ENCODE data around the gene COL26A1.

Gene COL26A1

DNA sequence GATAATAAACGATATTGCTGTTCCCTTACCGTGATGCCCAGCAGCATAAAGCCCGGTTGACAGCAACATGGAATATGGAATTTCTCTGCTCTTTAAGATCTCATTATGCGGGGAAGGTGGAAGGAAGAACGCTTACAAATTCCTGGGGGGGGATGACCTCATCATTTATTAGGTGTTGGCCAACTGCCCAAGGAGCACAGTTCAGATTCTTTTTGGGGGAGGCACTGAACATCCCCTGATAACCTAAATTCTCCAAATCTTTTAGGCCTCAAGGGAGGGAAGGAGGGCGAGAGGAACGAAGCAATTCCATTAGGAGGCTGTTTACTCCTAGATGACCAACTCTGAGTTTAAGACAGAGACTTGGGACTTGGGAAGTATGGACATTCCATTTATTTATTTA is 5.2 kb upstream of the COL26A1 start:
- H3K4me1 Mint-ChIP-seq: peaks cover 6% of the 10 kb centered on the region
- no peak for DNase-seq
- ATAC-seq: no peak
- H3K36me3 Mint-ChIP-seq (ENCODE audit: low read depth): no peaks in the 10 kb centered on the region
- no peak overlapping the region for H3K27ac Mint-ChIP-seq
- H3K27me3 Mint-ChIP-seq: peaks cover 23% of the 10 kb centered on the region
- no peaks in the 10 kb centered on the region for H3K9me3 Mint-ChIP-seq
- H3K4me3 Mint-ChIP-seq: no peak overlapping the region

DNA sequence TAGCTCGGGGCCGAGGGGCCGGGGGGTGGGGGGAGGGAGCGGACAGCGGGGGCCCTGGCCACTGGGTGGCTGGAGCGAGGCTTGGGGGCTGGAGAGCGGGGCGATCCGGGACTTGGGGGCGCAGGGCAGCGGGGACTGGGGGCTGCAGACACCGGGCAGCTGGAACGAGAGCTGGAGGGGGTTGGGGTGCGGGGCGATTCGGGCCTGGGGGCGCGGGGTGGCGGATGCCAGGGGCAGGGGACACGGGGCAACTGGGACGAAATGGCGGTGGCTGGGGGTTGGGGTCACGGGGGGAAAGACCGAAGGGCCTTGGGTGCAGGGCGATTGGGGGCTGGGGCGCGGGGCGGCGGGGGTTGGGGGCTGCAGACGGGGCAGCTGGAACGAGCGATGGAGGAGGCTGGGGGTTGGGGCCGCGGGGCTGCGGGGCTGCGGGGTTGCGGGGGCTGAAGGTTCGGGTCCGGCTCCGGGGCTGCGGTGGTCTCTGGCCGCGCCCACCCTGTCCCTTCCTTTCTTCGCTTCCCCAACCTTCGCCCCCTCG is 590 bp downstream of the COL26A1 start:
- H3K4me3 Mint-ChIP-seq: no peak overlapping the region
- no peak for DNase-seq
- H3K27me3 Mint-ChIP-seq: peaks cover 29% of the 10 kb centered on the region
- H3K4me1 Mint-ChIP-seq: peaks cover 25% of the 10 kb centered on the region
- H3K36me3 Mint-ChIP-seq (ENCODE audit: low read depth): no peaks in the 10 kb centered on the region
- ATAC-seq: no peak
- no peak overlapping the region for H3K27ac Mint-ChIP-seq
- H3K9me3 Mint-ChIP-seq: no peaks in the 10 kb centered on the region

DNA sequence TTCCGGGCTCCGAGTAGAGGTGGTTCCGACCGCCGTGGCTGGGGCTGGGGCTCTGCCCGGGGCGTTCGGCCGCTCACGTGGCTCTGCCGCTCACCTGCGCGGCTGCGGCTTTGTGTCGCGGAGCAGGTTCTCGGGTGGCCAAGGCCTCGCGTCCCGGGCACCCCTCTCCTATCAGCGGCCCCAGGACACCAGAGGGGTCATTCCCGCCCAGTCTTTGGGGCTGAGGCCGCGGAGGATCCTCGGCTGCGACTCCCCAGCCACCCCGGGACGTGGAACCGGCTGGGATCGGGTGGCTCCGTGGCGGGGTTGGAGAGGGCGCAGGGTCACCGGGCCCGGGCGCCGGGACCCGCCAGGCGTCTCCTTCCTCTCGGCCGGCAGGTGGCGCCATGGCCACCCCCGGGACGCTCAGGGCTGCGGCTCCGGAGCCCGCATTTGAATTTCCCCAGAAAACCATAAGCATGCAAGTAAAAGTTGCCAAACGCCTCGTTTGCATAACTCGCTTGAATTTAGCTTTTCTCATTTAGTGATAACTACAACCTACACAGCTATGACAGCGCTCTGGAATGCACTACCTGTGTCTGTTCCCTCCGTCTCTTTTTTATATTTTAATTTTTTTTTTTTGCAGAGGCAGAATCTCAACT is 1.2 kb downstream of the COL26A1 start:
- H3K9me3 Mint-ChIP-seq: no peaks in the 10 kb centered on the region
- DNase-seq: peak; percentile 76
- peak; percentile 93 for ATAC-seq
- H3K4me3 Mint-ChIP-seq: peak overlapping the region; percentile 8
- no peaks in the 10 kb centered on the region for H3K36me3 Mint-ChIP-seq (ENCODE audit: low read depth)
- peaks cover 25% of the 10 kb centered on the region for H3K4me1 Mint-ChIP-seq
- H3K27me3 Mint-ChIP-seq: peaks cover 29% of the 10 kb centered on the region
- H3K27ac Mint-ChIP-seq: no peak overlapping the region

DNA sequence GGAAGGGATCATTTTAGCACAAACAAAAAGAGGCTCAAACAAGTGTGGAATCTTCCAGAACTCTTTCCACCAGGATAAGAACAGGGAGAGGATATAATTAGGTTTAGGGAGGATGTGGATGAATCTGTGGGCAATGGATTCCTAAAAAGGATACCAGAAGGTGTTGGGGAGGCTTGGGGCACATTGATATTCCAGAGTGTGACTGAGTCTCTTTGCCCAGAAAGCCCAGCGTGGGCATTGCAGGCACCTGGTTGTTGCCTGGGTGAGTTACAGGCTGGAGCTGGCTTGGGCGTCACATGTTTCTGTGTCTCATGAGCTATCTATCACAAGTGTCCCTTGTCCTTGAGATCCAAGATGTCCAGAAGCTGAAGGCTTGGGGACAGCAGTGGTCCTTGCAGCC is 3.3 kb downstream of the COL26A1 start:
- Mint-ChIP-seq H3K36me3 (ENCODE audit: low read depth) (no peaks in the 10 kb centered on the region), H3K4me1 (peaks cover 30% of the 10 kb centered on the region), H3K27ac (no peak overlapping the region), H3K4me3 (no peak overlapping the region), H3K27me3 (peaks cover 31% of the 10 kb centered on the region), H3K9me3 (no peaks in the 10 kb centered on the region)
- no peak for ATAC-seq
- DNase-seq: no peak

DNA sequence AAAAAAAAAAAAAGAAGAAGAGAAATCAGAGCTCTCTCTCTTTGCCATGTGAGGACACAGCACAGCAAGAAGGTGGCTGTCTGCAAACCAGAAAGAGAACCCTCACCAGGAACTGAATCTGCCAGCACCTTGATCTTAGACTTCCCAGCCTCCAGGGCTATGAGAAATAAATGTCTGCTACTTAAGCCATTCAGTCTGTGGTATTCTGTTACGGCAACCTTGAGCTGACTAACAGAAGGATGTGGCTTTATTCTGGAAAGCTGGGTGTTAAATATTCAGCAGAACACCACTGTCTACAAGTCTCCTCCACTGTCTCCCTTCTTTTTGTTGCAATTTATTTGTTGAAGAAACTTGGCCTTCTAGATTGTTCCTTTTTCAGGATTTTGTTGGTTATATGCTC is 5.0 kb downstream of the COL26A1 start:
- Mint-ChIP-seq H3K27ac (no peak overlapping the region), H3K4me3 (no peak overlapping the region), H3K27me3 (peaks cover 23% of the 10 kb centered on the region), H3K9me3 (no peaks in the 10 kb centered on the region), H3K4me1 (peaks cover 28% of the 10 kb centered on the region), H3K36me3 (ENCODE audit: low read depth) (no peaks in the 10 kb centered on the region)
- DNase-seq (no peak), ATAC-seq (no peak)

DNA sequence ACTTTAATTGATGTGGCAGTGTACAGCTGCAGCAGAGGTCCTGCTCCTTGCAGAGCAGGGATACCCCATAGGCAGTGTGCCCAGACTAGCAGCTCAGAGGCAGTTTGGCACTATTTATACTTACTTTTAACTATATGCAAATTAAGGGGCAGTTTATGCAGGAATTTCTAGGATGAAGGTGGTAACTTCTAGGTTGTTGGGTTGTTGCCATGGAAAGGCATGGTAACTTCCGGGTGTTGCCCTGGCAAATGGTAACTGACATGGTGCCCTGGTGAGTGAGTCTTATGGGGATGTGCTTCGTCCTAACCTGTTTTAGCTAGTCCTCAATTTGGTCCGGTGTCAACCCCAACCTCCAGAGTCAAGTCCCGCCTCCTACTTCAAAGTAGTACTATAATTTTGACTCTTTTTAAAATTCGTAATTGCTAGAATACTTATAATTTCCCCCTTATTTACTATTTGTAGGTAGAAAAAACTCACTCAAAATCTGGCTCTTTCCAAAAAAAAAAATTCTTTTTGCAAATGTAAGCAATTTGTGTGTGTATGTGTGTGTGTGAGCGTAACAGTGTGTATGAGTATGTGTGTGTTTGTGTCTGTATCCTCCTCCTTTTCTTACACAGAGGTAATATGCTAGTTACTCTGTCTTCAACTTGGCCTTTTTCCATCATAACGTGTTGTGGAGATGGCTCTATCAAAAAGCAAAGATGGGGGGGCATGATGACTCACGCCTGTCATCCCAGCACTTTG is 5.9 kb downstream of the COL26A1 start:
- no peak for ATAC-seq
- H3K4me3 Mint-ChIP-seq: no peak overlapping the region

DNA sequence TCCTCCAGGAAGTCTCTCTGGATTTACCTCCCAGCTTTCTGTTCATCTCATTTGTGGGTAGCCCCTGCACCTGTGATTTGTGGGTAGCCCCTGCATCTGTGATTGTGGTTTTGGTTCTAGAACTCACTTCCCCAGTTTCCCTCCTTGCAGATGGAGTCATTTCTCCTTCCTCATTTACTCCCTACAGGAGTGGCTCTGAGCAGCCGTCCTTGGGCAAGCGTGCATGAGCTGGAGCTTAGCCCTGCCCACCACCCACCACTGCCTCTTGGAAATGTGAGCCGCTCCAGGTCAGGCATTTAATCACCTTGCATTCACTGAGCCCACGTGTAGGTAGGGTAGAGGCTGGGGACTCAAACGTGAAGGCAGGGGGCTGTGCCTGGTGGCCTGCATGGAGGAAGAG is 8.2 kb downstream of the COL26A1 start:
- Mint-ChIP-seq H3K4me1 (peaks cover 12% of the 10 kb centered on the region), H3K27ac (no peak overlapping the region), H3K27me3 (peaks cover 22% of the 10 kb centered on the region), H3K9me3 (no peaks in the 10 kb centered on the region), H3K36me3 (ENCODE audit: low read depth) (no peaks in the 10 kb centered on the region), H3K4me3 (no peak overlapping the region)
- ATAC-seq (no peak), DNase-seq (no peak)

More for the DNA sequence above, 5.9 kb downstream of the COL26A1 start:
- no peak overlapping the region for H3K27ac Mint-ChIP-seq
- H3K27me3 Mint-ChIP-seq: peaks cover 25% of the 10 kb centered on the region
- H3K36me3 Mint-ChIP-seq (ENCODE audit: low read depth): no peaks in the 10 kb centered on the region
- H3K4me1 Mint-ChIP-seq: peaks cover 28% of the 10 kb centered on the region
- H3K9me3 Mint-ChIP-seq: no peaks in the 10 kb centered on the region
- no peak for DNase-seq

DNA sequence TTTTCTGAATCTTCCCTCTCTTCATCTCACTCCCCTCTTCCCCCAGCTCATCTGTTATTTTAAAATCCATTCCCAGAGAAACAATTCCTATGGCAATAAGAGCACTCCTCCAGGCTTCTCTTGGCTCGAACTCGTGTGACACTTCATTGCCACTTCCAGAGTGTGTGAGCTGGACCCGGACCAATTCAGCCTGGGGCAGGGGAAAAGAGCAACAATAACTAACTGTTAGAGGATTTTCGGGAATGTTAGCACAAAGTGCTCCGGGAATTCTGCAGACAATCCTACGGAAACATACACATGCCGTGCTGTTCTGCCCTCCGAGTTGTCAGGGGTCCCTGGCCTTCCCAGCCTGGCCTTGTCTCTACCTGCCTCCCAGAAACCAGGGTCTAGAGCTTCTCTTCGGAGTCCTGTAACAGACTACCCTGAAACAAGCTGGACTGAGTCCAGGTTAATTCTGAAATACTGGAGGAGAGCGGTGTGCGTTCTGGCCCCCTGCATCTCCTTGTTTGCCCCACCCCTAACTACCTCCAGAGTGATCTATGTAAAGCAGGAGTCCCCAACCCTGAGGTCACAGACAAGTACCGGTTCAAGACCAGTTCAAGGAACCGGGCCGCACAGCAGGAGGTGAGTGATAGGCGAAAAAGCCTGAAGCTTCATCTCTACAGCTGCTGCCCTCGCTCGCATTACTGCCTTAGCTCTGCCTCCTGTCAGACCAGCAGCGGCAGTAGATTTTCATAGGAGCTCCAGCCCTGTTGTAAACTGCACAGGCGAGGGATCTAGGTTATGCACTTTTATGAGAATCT is 11.3 kb downstream of the COL26A1 start:
- Mint-ChIP-seq H3K36me3 (ENCODE audit: low read depth) (no peaks in the 10 kb centered on the region), H3K4me3 (no peak overlapping the region), H3K9me3 (no peaks in the 10 kb centered on the region), H3K27ac (no peak overlapping the region), H3K27me3 (peaks cover 12% of the 10 kb centered on the region), H3K4me1 (peaks cover 6% of the 10 kb centered on the region)
- ATAC-seq (no peak), DNase-seq (no peak)

DNA sequence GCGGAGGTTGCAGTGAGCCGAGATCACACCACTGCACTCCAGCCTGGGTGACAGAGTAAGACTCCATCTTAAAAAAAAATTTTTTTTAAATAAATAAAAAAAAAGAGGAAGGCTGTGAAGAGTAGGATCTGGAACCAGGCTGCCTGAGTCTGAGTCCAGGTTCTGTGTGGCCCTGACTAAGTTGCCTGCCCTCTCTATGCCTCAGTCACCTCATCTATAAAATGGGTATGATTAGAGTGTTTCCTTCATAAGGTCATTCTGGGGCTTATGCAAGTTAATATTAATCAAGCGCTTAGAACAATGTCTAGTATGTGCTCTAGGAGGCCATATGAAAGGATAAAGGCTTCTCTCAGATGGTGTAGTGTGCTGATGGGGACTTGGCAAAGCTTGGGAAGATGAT is 12.3 kb downstream of the COL26A1 start:
- H3K27me3 Mint-ChIP-seq: peaks cover 12% of the 10 kb centered on the region
- no peak overlapping the region for H3K27ac Mint-ChIP-seq
- DNase-seq (no peak), ATAC-seq (no peak)
- H3K9me3 Mint-ChIP-seq: no peaks in the 10 kb centered on the region
- H3K36me3 Mint-ChIP-seq (ENCODE audit: low read depth): no peaks in the 10 kb centered on the region
- peaks cover 6% of the 10 kb centered on the region for H3K4me1 Mint-ChIP-seq
- H3K4me3 Mint-ChIP-seq: no peak overlapping the region

DNA sequence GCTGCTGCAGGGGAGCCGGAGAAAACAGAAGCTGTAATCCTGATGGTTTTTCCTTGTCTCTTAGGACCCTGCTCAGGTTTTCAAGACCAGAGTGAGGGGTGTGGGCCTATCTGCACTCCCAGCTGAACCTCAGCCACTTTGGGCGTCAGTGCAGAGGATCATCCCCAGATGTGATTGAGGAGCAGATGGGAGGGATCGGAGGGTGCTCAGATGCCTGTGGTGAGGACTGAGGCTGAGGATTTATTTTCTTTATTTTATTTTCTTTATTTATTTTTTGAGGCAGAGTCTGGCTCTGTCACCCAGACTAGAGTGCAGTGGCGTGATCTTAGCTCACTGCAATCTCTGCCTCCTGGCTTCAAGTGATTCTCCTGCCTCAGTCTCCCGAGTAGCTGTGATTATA is 13.9 kb downstream of the COL26A1 start:
- DNase-seq (no peak), ATAC-seq (no peak)
- Mint-ChIP-seq H3K9me3 (no peaks in the 10 kb centered on the region), H3K27ac (no peak overlapping the region), H3K36me3 (ENCODE audit: low read depth) (no peaks in the 10 kb centered on the region), H3K4me3 (no peak overlapping the region), H3K27me3 (peaks cover 5% of the 10 kb centered on the region), H3K4me1 (no peaks in the 10 kb centered on the region)

DNA sequence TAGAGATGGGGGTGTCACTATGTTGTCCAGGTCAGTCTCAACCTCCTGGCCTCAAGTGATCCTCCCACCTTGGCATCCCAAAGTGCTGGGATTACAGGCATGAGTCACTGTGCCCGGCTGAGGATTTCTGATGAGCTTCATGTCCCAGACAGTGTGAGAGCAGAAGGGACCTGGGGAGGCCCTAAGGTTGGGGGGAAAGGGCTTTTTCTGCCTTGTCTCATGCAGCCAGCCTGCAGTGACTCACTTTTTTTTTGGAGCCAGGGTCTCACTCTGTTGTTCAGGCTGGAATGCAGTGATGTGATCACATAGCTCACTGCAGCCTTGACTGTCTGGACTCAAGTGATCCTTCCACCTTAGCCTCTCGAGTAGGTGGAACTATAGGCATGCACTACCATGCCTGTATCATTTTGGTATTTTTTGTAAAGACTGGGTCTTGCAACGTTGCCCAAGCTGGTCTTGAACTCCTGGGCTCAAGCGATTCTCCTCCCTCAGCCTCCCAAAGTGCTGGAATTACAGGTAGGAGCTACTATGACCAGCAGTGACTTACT is 14.6 kb downstream of the COL26A1 start:
- H3K4me3 Mint-ChIP-seq: no peak overlapping the region
- ATAC-seq (no peak), DNase-seq (no peak)
- H3K4me1 Mint-ChIP-seq: no peaks in the 10 kb centered on the region
- H3K9me3 Mint-ChIP-seq: no peaks in the 10 kb centered on the region
- H3K27ac Mint-ChIP-seq: no peak overlapping the region
- H3K27me3 Mint-ChIP-seq: peaks cover 5% of the 10 kb centered on the region
- no peaks in the 10 kb centered on the region for H3K36me3 Mint-ChIP-seq (ENCODE audit: low read depth)

DNA sequence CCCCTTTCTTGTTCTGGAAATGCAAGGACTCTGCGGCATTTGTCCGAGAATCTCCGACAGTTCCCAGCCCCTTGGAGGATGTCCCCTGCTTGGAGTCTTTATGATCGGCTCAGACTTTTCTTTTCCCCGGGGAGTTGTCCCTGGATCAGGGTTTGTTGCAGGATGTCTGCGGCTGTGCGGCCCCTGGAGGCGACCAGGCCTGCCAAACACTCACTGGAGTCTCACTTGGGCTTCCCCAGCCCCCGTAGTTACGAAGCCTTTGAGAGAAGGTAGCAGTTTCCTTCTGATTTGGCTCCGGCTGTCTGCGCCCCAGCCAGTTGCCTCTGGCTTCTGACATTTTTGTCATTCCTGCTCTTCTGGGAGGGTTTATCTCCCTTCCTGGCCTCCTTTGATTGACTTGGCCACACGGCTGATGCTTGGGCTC is 16.1 kb downstream of the COL26A1 start:
- Mint-ChIP-seq H3K27ac (no peak overlapping the region), H3K9me3 (no peaks in the 10 kb centered on the region), H3K36me3 (ENCODE audit: low read depth) (no peaks in the 10 kb centered on the region), H3K27me3 (no peaks in the 10 kb centered on the region), H3K4me1 (no peaks in the 10 kb centered on the region), H3K4me3 (no peak overlapping the region)
- no peak for DNase-seq
- ATAC-seq: no peak

DNA sequence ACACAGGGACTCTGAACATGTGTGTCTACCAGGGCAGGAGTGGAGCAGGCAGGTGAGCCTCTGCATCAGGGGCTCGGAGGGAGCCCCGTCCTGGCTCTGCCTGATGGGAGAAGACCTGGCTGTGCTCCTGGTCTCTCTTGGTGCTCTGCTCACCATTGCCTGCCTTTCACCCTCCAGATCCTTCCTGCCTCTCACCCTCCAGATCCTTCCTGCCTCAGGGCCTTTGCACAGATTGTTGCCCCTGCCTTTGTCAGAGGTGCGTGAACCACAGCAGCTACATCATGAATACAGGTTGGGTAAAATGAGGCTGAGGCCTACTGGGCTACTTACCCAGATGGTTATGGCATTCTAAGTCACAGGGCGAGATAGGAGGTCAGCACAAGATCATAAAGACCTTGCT is 16.6 kb downstream of the COL26A1 start:
- ATAC-seq: no peak
- DNase-seq: no peak
- H3K4me1 Mint-ChIP-seq: no peaks in the 10 kb centered on the region
- H3K27me3 Mint-ChIP-seq: no peaks in the 10 kb centered on the region
- no peak overlapping the region for H3K4me3 Mint-ChIP-seq
- no peak overlapping the region for H3K27ac Mint-ChIP-seq
- no peaks in the 10 kb centered on the region for H3K36me3 Mint-ChIP-seq (ENCODE audit: low read depth)
- no peaks in the 10 kb centered on the region for H3K9me3 Mint-ChIP-seq

DNA sequence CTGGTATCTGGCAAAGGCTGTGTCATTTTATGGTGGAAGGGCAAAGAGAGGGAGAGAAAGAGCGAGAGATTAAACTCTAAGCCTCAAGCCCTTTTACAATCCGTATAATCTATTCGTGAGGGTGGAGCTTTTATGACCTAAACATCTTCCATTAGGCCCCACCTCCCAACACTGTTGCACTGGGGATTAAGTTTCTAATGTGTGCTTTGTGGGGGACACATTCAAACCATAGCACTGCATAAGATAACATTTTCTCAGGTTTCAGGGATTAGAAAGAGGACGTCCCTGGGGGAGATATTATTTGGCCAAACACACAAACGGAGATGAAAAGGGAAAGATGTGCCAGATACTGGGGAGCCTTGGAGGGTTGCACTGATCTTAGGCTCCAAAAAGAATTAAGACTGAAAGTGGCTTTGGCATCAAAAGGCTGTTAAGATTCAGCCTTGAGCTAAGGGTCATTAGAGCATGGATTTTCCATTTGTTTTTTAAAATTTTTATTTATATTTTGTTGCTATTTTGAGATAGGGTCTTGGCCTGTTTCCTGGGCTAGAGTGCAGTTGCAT is 19.0 kb downstream of the COL26A1 start:
- ATAC-seq (no peak), DNase-seq (no peak)
- H3K36me3 Mint-ChIP-seq (ENCODE audit: low read depth): no peaks in the 10 kb centered on the region
- H3K9me3 Mint-ChIP-seq: no peaks in the 10 kb centered on the region
- H3K4me1 Mint-ChIP-seq: peaks cover 2% of the 10 kb centered on the region
- H3K4me3 Mint-ChIP-seq: no peak overlapping the region
- H3K27ac Mint-ChIP-seq: no peak overlapping the region
- no peaks in the 10 kb centered on the region for H3K27me3 Mint-ChIP-seq

Measured in activated naive CD8-positive, alpha-beta T cell treated with anti-CD3 and anti-CD28 coated beads, Interleukin-2, amount 50 U/mL, for 24 hours (primary cell).